Neural progenitor cell (in vitro differentiated cells): ENCODE results near the gene OR2T3.
"Not testable (repeated sequence)": the region's sequence is repeated elsewhere in the genome, so short reads cannot be mapped to it uniquely, and the experiment has no call there.

ENCODE experiments used
- EZH2 ChIP-seq: fragments of 200-600 bp; sonication (generic); IDR thresholded peaks from 2 replicates; pipeline ENCODE4 v1.6.1; 2017; ENCODE audit warnings: antibody characterized with exemption, mild to moderate bottlenecking, moderate library complexity
- EZH2phosphoT487 ChIP-seq: fragments of 200-600 bp; sonication (generic); IDR thresholded peaks from 2 replicates; pipeline ENCODE4 v1.6.1; 2017; ENCODE audit warnings: antibody characterized with exemption
- TF ChIP-seq, protein P1 (sequence below): fragments of 200-600 bp; sonication (generic); IDR thresholded peaks from 2 replicates; pipeline ENCODE4 v1.5.1; 2017; ENCODE audit warnings: antibody characterized with exemption, mild to moderate bottlenecking

DNA sequence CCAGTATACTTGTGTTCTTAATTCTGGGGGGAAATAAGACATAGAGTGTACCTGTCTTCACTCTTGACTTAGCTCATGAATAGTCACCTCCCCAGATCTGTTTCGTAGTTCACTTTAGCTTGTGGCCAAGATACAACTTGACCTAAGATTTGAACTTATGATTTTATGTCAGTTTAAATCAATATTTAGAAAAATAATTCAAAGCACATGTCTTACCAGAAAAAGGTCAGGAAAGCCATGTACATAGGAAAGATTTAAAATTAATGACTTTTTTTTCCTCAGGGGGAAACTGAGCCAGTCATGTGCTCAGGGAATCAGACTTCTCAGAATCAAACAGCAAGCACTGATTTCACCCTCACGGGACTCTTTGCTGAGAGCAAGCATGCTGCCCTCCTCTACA is at the start of gene OR2T3:
- TF ChIP-seq, protein P1, sequence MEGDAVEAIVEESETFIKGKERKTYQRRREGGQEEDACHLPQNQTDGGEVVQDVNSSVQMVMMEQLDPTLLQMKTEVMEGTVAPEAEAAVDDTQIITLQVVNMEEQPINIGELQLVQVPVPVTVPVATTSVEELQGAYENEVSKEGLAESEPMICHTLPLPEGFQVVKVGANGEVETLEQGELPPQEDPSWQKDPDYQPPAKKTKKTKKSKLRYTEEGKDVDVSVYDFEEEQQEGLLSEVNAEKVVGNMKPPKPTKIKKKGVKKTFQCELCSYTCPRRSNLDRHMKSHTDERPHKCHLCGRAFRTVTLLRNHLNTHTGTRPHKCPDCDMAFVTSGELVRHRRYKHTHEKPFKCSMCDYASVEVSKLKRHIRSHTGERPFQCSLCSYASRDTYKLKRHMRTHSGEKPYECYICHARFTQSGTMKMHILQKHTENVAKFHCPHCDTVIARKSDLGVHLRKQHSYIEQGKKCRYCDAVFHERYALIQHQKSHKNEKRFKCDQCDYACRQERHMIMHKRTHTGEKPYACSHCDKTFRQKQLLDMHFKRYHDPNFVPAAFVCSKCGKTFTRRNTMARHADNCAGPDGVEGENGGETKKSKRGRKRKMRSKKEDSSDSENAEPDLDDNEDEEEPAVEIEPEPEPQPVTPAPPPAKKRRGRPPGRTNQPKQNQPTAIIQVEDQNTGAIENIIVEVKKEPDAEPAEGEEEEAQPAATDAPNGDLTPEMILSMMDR = not testable (repeated sequence)
- not testable (repeated sequence) for TF ChIP-seq EZH2, EZH2phosphoT487
